Sigmoid colon (tissue), 7 donors: ENCODE results near the gene SERP2. TPM values are rescaled to one million over a fixed set of nuclear protein-coding genes. Genes with fewer than 3 reads are reported as not detected.

Source experiments
- DNase-seq: peaks from one replicate; pipeline ENCODE4 v3.0.0-alpha.2; 2019
- H3K27ac ChIP-seq, 4 donors: fragments of 200-600 bp; sonication (generic); one replicate each; pipeline ENCODE4 v1.5.1; 2016 to 2019; ENCODE audit warnings: mild to moderate bottlenecking in 1 of 4
- H3K27me3 ChIP-seq, 3 donors: fragments of 200-600 bp; sonication (generic); one replicate each; pipeline ENCODE4 v1.5.1; 2019; ENCODE audit warnings: mild to moderate bottlenecking in 1 of 3
- H3K36me3 ChIP-seq, 4 donors: fragments of 200-600 bp; sonication (generic); one replicate each; pipeline ENCODE4 v1.5.1; 2016 to 2019
- H3K4me1 ChIP-seq, 4 donors: fragments of 200-600 bp; sonication (generic); one replicate each; pipeline ENCODE4 v1.5.1; 2017 to 2019
- H3K4me3 ChIP-seq, 4 donors: fragments of 200-600 bp; sonication (generic); one replicate each; pipeline ENCODE4 v1.5.1; 2017 to 2019; ENCODE audit warnings: mild to moderate bottlenecking in 2 of 4, moderate library complexity in 1 of 4
- H3K9me3 ChIP-seq, 4 donors: fragments of 200-600 bp in 3 of 4; sonication (generic) in 3 of 4; one replicate each; pipeline versions ENCODE4 v1.5.1 to v1.6.1; 2013 to 2019
- CTCF ChIP-seq, 4 experiments: fragments of 450-650 bp in 3 of 4; fragments of 200-600 bp in 1 of 4; IDR thresholded peaks; one replicate each; pipeline ENCODE4 v1.5.1; 2016 to 2019; ENCODE audit warnings: antibody characterized with exemption in 4 of 4, mild to moderate bottlenecking in 3 of 4, moderate library complexity in 2 of 4
- EP300 ChIP-seq, 4 donors: sonication (generic); formaldehyde crosslinking; IDR thresholded peaks; one replicate each; pipeline ENCODE4 v1.6.1; 2017; ENCODE audit warnings: antibody characterized with exemption in 4 of 4
- POLR2A ChIP-seq, 2 donors: fragments of 450-650 bp; IDR thresholded peaks; one replicate each; pipeline ENCODE4 v1.6.1; 2016; ENCODE audit warnings: antibody characterized with exemption in 2 of 2, mild to moderate bottlenecking in 2 of 2, moderate library complexity in 2 of 2
- POLR2AphosphoS5 ChIP-seq, 4 donors: sonication (generic); formaldehyde crosslinking; IDR thresholded peaks; one replicate each; pipeline ENCODE4 v1.6.1; 2017; ENCODE audit warnings: antibody characterized with exemption in 4 of 4
- WGBS, 2 donors: extraction: QIAGEN DNeasy Blood & Tissue Kit; methylation state at CpG; one replicate each; pipeline ENCODE4 v1.1.7; 2013; 5-methylcytosine and 5-hydroxymethylcytosine counted together
- intact Hi-C: fragments of 100-400 bp; cut with DNase I; formaldehyde crosslinking; loops from one replicate; pipeline ENCODE4 v1.15.1; 2023
- polyA plus RNA-seq, 3 donors: library from polyadenylated mRNA; stranded (reverse); fragments of 200-250 nt; gene quantifications; one replicate each; pipeline ENCODE4 v1.2.3, GENCODE V29; 2013
- total RNA-seq, 4 donors: library from RNA; depleted of rRNA; stranded (reverse); fragments of >200 nt; gene quantifications; one replicate each; pipeline ENCODE4 v1.1.0, GENCODE V29; 2016
- donor health status: healthy with polysubstance abuse.
- donor health status: Bipolar disorder and iron deficiency.
- donor health status: healthy.

The SERP2 gene
- total and polyA plus RNA-seq, 7 donors = 3.2 to 9.6 (median 6.9) TPM

DNA sequence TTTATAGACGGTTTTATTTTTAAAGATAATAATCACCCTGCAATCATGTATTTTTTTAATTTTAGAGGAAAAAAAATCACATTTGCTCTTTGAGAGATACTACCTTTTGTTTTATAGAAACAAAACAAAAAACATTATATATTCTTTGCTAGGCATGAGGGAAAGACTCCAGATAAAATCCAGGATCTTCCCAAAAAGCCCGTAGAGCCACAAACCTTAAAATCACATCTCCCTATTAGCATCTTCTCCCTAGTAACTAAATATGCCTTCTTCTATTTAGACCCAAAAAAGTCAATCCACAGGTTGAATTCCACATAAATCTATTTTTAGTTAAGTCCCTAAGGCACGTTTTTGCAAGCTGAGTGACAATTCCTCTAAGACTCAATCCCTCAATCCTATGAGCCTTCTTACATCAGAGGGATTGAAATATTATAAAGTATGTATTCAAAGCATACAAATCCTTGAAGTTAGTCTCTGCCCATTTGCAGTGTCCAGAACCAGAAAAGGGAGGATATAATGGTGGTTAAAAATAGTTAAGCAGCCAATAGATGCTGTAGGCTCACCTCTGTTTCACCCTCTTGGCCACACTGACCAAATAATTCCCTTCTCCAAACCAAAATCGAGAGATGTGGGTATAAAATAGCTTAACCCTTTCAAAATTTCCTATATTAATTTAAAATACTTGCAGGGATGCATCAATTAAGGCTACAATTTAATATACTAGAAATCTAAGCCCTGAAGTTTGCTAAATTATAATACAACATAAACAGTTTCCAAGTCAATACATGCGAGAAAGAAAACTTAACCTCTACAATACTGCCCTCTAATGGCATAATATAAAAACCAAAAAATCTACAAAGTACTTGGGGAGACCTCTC is 64.0 kb downstream of the SERP2 start:
- H3K36me3 ChIP-seq = peaks cover 8 to 23% (median 10%) of the 10 kb centered on the region in 4 donors
- DNase-seq = no peak
- H3K27ac ChIP-seq = peak overlapping the region; percentile 85 to 96 (median 92)
- TF ChIP-seq POLR2A (IDR thresholded peaks at IDR 0.05) (no peak), CTCF (IDR thresholded peaks at IDR 0.05) (peak; percentile 36 to 71 (median 42))
- peak overlapping the region; percentile 64 to 86 (median 74) for H3K4me3 ChIP-seq
- H3K27me3 ChIP-seq = no peaks in the 10 kb centered on the region
- 3 to 9% methylated on average over 5 of the region's 5 CpGs for WGBS, 2 donors
- intact Hi-C loops = loop anchor here (1.0 to 5.0 kb wide), 5 partner anchors 131 to 529 kb away; no protein-coding TSS in a partner anchor
- H3K9me3 ChIP-seq = no peaks in the 10 kb centered on the region
- H3K4me1 ChIP-seq = peaks cover 0 to 30% (median 17%) of the 10 kb centered on the region in 4 donors

DNA sequence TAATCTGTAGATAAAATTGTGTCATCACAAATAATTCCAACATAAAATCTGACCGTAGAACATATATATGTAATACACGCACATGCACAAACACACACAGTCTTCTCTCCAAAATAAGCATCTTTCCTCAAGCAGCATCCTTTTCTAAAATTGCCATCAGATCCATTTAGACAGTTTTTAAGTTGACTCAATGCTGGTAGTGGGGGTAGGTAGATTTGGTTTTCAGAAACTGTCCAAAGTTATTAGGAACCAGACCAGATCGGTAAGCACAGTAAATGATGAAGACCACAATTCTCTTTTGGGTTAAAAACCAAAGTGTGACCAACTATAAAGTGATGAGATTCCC is 64.6 kb downstream of the SERP2 start:
- no peak for TF ChIP-seq POLR2A (IDR thresholded peaks at IDR 0.05)
- TF ChIP-seq CTCF (IDR thresholded peaks at IDR 0.05) = no peak
- no peak for TF ChIP-seq POLR2AphosphoS5 (IDR thresholded peaks at IDR 0.05)
- TF ChIP-seq EP300 (IDR thresholded peaks at IDR 0.05) = no peak
- H3K9me3 ChIP-seq = no peaks in the 10 kb centered on the region
- no peak for DNase-seq
- peaks cover 8 to 17% (median 10%) of the 10 kb centered on the region in 4 donors for H3K36me3 ChIP-seq
- H3K27ac ChIP-seq = no peak overlapping the region
- H3K27me3 ChIP-seq = no peaks in the 10 kb centered on the region
- intact Hi-C loops = loop anchor here (1.0 to 5.0 kb wide), 2 partner anchors 296 to 530 kb away; no protein-coding TSS in a partner anchor
- H3K4me1 ChIP-seq = peaks cover 0 to 24% (median 14%) of the 10 kb centered on the region in 4 donors
- H3K4me3 ChIP-seq = no peak overlapping the region
- 8 to 15% methylated on average over 3 of the region's 3 CpGs for WGBS, 2 donors

- 53 to 71% methylated on average over 4 of the region's 4 CpGs for WGBS, 2 donors
- TF ChIP-seq EP300 (IDR thresholded peaks at IDR 0.05) (no peak), POLR2A (IDR thresholded peaks at IDR 0.05) (no peak), POLR2AphosphoS5 (IDR thresholded peaks at IDR 0.05) (no peak), CTCF (IDR thresholded peaks at IDR 0.05) (no peak)
- Histone ChIP-seq H3K27me3 (no peaks in the 10 kb centered on the region), H3K9me3 (no peaks in the 10 kb centered on the region), H3K4me1 (peaks cover 0 to 13% (median 8%) of the 10 kb centered on the region in 4 donors), H3K36me3 (peaks cover under 1 to 4% (median 2%) of the 10 kb centered on the region in 4 donors), H3K4me3 (no peak overlapping the region), H3K27ac (no peak overlapping the region)
- intact Hi-C loops = loop anchor here (5.0 kb wide), 1 partner anchor 297 kb away; no protein-coding TSS in a partner anchor
- no peak for DNase-seq
Observed at GRCh38 chr13:44439452-44440024, 65.9 kb downstream of the SERP2 start.

- H3K4me3 ChIP-seq = no peak overlapping the region
- H3K27me3 ChIP-seq = no peaks in the 10 kb centered on the region
- TF ChIP-seq CTCF (IDR thresholded peaks at IDR 0.05) (no peak), EP300 (IDR thresholded peaks at IDR 0.05) (no peak), POLR2AphosphoS5 (IDR thresholded peaks at IDR 0.05) (no peak), POLR2A (IDR thresholded peaks at IDR 0.05) (no peak)
- H3K4me1 ChIP-seq = peaks cover 0 to 10% (median 7%) of the 10 kb centered on the region in 4 donors
- no peak for DNase-seq
- intact Hi-C loops = no loop called here
- H3K36me3 ChIP-seq = no peaks in the 10 kb centered on the region
- whole genome bisulfite sequencing, 2 donors = 41 to 79% methylated on average over 10 of the region's 10 CpGs
- no peak overlapping the region for H3K27ac ChIP-seq
- H3K9me3 ChIP-seq = no peaks in the 10 kb centered on the region
Observed at GRCh38 chr13:44440046-44440608, 66.5 kb downstream of the SERP2 start.

Other genes with a start within 250 kb of the SERP2 start
- 100 to 1,000 TPM; 121 to 179 (median 163) TPM for gene TSC22D1, start 202.5 kb downstream of the SERP2 start, total RNA-seq
- gene TSC22D1, start 202.5 kb downstream of the SERP2 start, polyA plus RNA-seq = 100 to 1,000 TPM; 136 to 225 (median 213) TPM